Thyroid gland (tissue), 4 donors: ENCODE results near the gene SLC28A1.

Experiments used
- CTCF ChIP-seq, 6 experiments: fragments of 200-600 bp in 3 of 6; fragments of 450-650 bp in 3 of 6; sonication (generic) in 3 of 6; IDR thresholded peaks; one replicate each; pipeline ENCODE4 v1.5.1; 2016 to 2019; ENCODE audit warnings: antibody characterized with exemption in 6 of 6, mild to moderate bottlenecking in 2 of 6, inconsistent platforms in 1 of 6, moderate library complexity in 1 of 6
- POLR2A ChIP-seq, 2 donors: fragments of 450-650 bp; IDR thresholded peaks; one replicate each; pipeline ENCODE4 v1.6.1; 2017; ENCODE audit warnings: antibody characterized with exemption in 2 of 2, mild to moderate bottlenecking in 2 of 2, moderate library complexity in 1 of 2

GRCh38 chr15:84947947-84948830 is 63.7 kb downstream of the SLC28A1 start:
- TF ChIP-seq CTCF (IDR thresholded peaks at IDR 0.05) = no peak
- TF ChIP-seq POLR2A (IDR thresholded peaks at IDR 0.05) = no peak
